Liver (tissue), 3 donors: ENCODE data around the gene RPP14.

Experiments
- ATF3 ChIP-seq: IDR thresholded peaks from 2 replicates; pipeline ENCODE4 v1.6.1; 2016; ENCODE audit warnings: antibody characterized with exemption
- CTCF ChIP-seq: fragments of 150-350 bp; IDR thresholded peaks from 2 replicates; pipeline ENCODE4 v1.5.1; 2017; ENCODE audit warnings: improper control_type of control experiment, low read depth, low read length; ENCODE audit not compliant: missing input control
- HNF4A ChIP-seq, 2 donors: conservative IDR thresholded peaks; 2 replicates each; pipeline ENCODE4 v1.6.1; 2016; ENCODE audit warnings: antibody characterized with exemption in 2 of 2, mild to moderate bottlenecking in 2 of 2
- MAX ChIP-seq: IDR thresholded peaks from 2 replicates; pipeline ENCODE4 v1.6.1; 2016; ENCODE audit warnings: antibody characterized with exemption
- REST ChIP-seq: IDR thresholded peaks from 2 replicates; pipeline ENCODE4 v1.6.1; 2016; ENCODE audit warnings: antibody characterized with exemption, mild to moderate bottlenecking
- TAF1 ChIP-seq: conservative IDR thresholded peaks from 2 replicates; pipeline ENCODE4 v1.6.1; 2016; ENCODE audit warnings: antibody characterized with exemption, mild to moderate bottlenecking
- YY1 ChIP-seq: IDR thresholded peaks from 2 replicates; pipeline ENCODE4 v1.6.1; 2016; ENCODE audit warnings: antibody characterized with exemption, mild to moderate bottlenecking
- donor health status: healthy.
- donor health status: healthy.

GRCh38 chr3:58337190-58337589, 31.1 kb downstream of the RPP14 start:
- TF ChIP-seq CTCF = no peak
- no peak for TF ChIP-seq ATF3
- TF ChIP-seq HNF4A (conservative IDR thresholded peaks at IDR 0.05) = no peak
- no peak for TF ChIP-seq REST
- no peak for TF ChIP-seq MAX
- TF ChIP-seq TAF1 = no peak
- TF ChIP-seq YY1 = no peak
